ENCODE data around the gene ARHGEF33. TPM values are rescaled to one million over a fixed set of nuclear protein-coding genes. Genes with fewer than 3 reads are reported as not detected.

Gene ARHGEF33
- total RNA-seq, 1 donor from 2014 or later: 2.5 TPM

DNA sequence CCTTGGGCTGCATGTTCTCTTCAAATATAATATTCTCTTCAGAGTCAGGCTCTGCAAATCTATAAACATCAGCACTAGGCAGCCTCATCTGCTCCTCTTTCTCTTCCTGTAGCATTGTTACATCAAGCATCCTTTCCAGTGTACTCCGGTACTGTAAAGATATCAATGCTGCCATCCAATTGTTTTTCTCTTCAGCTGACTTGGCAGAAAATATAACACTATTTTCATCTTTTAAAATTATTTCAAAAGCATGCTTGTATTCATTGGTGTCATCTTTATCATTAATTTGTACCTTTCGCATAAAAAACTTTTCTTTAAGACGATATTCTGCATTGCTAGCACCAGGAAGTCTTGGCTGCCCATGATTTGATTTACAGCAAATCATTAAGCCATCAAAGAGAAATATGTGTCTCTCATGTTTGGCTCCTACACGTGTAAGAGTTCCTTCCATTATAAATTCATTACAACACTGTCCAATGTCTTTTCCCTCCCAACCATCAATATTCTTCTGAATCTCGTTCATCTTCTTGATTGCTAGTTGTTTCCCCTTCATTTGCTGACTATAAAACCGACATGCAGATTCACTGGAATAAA is 133.1 kb downstream of the ARHGEF33 start:
- Histone ChIP-seq H3K4me3 (no peak overlapping the region), H3K27me3 (no peaks in the 10 kb centered on the region), H3K79me2 (ENCODE audit: low read depth) (no peaks in the 10 kb centered on the region), H3K4me2 (no peak overlapping the region), H4K20me1 (ENCODE audit: low read depth) (no peaks in the 10 kb centered on the region), H3K36me3 (peaks cover 13% of the 10 kb centered on the region), H3K4me1 (no peaks in the 10 kb centered on the region), H3K9me3 (ENCODE audit: low read depth) (no peaks in the 10 kb centered on the region), H3K9ac (no peak overlapping the region), H2AFZ (replicated peaks) (no peak overlapping the region), H3K27ac (no peak overlapping the region), H3F3A (ENCODE audit: low read depth) (peaks cover 13% of the 10 kb centered on the region)
- no peak for TF ChIP-seq EZH2phosphoT487 (IDR thresholded peaks at IDR 0.05)
- TF ChIP-seq, protein P1, sequence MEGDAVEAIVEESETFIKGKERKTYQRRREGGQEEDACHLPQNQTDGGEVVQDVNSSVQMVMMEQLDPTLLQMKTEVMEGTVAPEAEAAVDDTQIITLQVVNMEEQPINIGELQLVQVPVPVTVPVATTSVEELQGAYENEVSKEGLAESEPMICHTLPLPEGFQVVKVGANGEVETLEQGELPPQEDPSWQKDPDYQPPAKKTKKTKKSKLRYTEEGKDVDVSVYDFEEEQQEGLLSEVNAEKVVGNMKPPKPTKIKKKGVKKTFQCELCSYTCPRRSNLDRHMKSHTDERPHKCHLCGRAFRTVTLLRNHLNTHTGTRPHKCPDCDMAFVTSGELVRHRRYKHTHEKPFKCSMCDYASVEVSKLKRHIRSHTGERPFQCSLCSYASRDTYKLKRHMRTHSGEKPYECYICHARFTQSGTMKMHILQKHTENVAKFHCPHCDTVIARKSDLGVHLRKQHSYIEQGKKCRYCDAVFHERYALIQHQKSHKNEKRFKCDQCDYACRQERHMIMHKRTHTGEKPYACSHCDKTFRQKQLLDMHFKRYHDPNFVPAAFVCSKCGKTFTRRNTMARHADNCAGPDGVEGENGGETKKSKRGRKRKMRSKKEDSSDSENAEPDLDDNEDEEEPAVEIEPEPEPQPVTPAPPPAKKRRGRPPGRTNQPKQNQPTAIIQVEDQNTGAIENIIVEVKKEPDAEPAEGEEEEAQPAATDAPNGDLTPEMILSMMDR (IDR thresholded peaks at IDR 0.05): no peak
- TF ChIP-seq EZH2 (IDR thresholded peaks at IDR 0.05): no peak
- H3K27ac Mint-ChIP-seq: no peak overlapping the region
- H3K9me3 Mint-ChIP-seq: no peaks in the 10 kb centered on the region
- no peaks in the 10 kb centered on the region for H3K4me1 Mint-ChIP-seq
- peaks cover 4% of the 10 kb centered on the region for H3K36me3 Mint-ChIP-seq
- no peaks in the 10 kb centered on the region for H3K27me3 Mint-ChIP-seq (ENCODE audit: insufficient read depth, low read depth)
- no peak overlapping the region for H3K4me3 Mint-ChIP-seq
- DNase-seq (ENCODE audit: low spot score): no peak

DNA sequence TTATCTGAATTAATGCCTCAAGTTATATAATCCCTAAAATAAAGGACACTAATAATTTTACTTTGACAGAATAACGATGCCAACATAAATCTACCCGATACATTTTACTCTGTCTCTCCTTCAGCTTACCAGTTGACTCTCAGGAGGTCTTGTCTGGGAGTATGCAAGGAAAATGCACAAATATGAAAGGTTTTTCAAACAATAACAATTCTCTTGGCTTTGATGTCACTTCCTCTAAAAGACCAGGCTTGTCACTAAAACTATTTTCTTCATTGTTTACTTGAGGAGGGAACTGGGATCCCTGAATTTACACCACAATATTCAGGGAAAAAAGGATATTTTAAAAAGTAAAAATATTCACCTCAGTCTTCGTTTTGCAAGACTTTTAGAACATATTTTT is 134.0 kb downstream of the ARHGEF33 start:
- no peak overlapping the region for H3K27ac Mint-ChIP-seq
- no peaks in the 10 kb centered on the region for H3K27me3 Mint-ChIP-seq (ENCODE audit: insufficient read depth, low read depth)
- Histone ChIP-seq H4K20me1 (ENCODE audit: low read depth) (no peaks in the 10 kb centered on the region), H3K36me3 (peaks cover 13% of the 10 kb centered on the region), H3K27ac (no peak overlapping the region), H3K4me1 (no peaks in the 10 kb centered on the region), H3K4me2 (no peak overlapping the region), H3K79me2 (ENCODE audit: low read depth) (no peaks in the 10 kb centered on the region), H3F3A (ENCODE audit: low read depth) (peaks cover 13% of the 10 kb centered on the region), H3K4me3 (no peak overlapping the region), H3K9ac (no peak overlapping the region), H2AFZ (replicated peaks) (no peak overlapping the region), H3K9me3 (ENCODE audit: low read depth) (no peaks in the 10 kb centered on the region), H3K27me3 (no peaks in the 10 kb centered on the region)
- peaks cover 4% of the 10 kb centered on the region for H3K36me3 Mint-ChIP-seq
- no peaks in the 10 kb centered on the region for H3K4me1 Mint-ChIP-seq
- no peak overlapping the region for H3K4me3 Mint-ChIP-seq
- DNase-seq (ENCODE audit: low spot score): no peak
- TF ChIP-seq EZH2 (IDR thresholded peaks at IDR 0.05): no peak
- no peak for TF ChIP-seq EZH2phosphoT487 (IDR thresholded peaks at IDR 0.05)
- TF ChIP-seq, protein P1 (IDR thresholded peaks at IDR 0.05): no peak
- H3K9me3 Mint-ChIP-seq: no peaks in the 10 kb centered on the region

DNA sequence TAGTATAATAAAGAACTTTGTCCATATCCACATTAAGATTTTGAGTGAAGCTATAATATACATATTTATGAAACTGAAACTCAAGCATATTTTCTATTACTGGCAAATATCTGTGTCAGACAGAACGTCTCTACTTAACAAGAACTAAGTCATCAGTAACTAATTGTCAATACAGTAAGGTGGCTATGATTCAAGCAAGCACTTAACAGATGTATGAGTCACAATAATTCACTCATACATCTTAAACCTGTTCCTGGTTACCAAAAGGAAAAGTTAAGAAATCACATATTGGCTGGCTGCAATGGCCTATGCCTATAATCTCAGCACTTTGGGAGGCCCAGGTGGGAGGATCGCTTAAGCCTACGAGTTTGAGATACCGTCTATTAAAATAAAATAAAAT is 135.2 kb downstream of the ARHGEF33 start:
- Histone ChIP-seq H3K27ac (no peak overlapping the region), H3K4me2 (no peak overlapping the region), H3K79me2 (ENCODE audit: low read depth) (no peaks in the 10 kb centered on the region), H3F3A (ENCODE audit: low read depth) (peaks cover 13% of the 10 kb centered on the region), H3K4me3 (no peak overlapping the region), H3K36me3 (peaks cover 13% of the 10 kb centered on the region), H2AFZ (replicated peaks) (no peak overlapping the region), H3K9me3 (ENCODE audit: low read depth) (no peaks in the 10 kb centered on the region), H3K27me3 (no peaks in the 10 kb centered on the region), H3K9ac (no peak overlapping the region), H3K4me1 (no peaks in the 10 kb centered on the region), H4K20me1 (ENCODE audit: low read depth) (no peaks in the 10 kb centered on the region)
- Mint-ChIP-seq H3K4me3 (no peak overlapping the region), H3K9me3 (no peaks in the 10 kb centered on the region), H3K27me3 (ENCODE audit: insufficient read depth, low read depth) (no peaks in the 10 kb centered on the region), H3K36me3 (peaks cover 4% of the 10 kb centered on the region), H3K4me1 (no peaks in the 10 kb centered on the region), H3K27ac (no peak overlapping the region)
- no peak for TF ChIP-seq EZH2phosphoT487 (IDR thresholded peaks at IDR 0.05)
- TF ChIP-seq EZH2 (IDR thresholded peaks at IDR 0.05): no peak
- TF ChIP-seq, protein P1 (IDR thresholded peaks at IDR 0.05): no peak
- DNase-seq (ENCODE audit: low spot score): no peak

Small RNA genes within 50 kb of the gene (small RNA-seq; reads per million reads assigned to genes)
- not detected for gene RN7SL96P
- gene RNU6-851P: not detected

Other genes starting within 250 kb of the ARHGEF33 start
- gene GALM, start 223.8 kb upstream of the ARHGEF33 start, total RNA-seq (ENCODE audit: low replicate concordance): 7.1 and 8.3 TPM in 2 replicates
- gene SRSF7, start 138.5 kb upstream of the ARHGEF33 start, total RNA-seq (ENCODE audit: low replicate concordance): 275 and 307 TPM in 2 replicates
- 14.0 and 21.4 TPM in 2 replicates for gene GEMIN6, start 111.7 kb upstream of the ARHGEF33 start, total RNA-seq (ENCODE audit: low replicate concordance)
- gene DHX57, start 13.9 kb upstream of the ARHGEF33 start, total RNA-seq (ENCODE audit: low replicate concordance): 33.3 and 33.9 TPM in 2 replicates
- 17.4 and 42.9 TPM in 2 replicates for gene MORN2, start 13.9 kb upstream of the ARHGEF33 start, total RNA-seq (ENCODE audit: low replicate concordance)
- gene SOS1, start 231.2 kb downstream of the ARHGEF33 start, total RNA-seq (ENCODE audit: low replicate concordance): 26.6 and 28.5 TPM in 2 replicates

Data from neural progenitor cell (in vitro differentiated cells).